Psoas muscle (tissue), 8 donors: ENCODE results near the gene TRMT2A. TPM values are rescaled to one million over a fixed set of nuclear protein-coding genes. Genes with fewer than 3 reads are reported as not detected.

ENCODE experiments used
- ATAC-seq, 4 donors: fragments of 200-7000 bp; cut with Tn5 transposase; one replicate each; pipeline ENCODE4 v1.9.1; 2020; ENCODE audit warnings: moderate library complexity in 3 of 4, mild to moderate bottlenecking in 2 of 4
- DNase-seq, 2 donors: peaks; one replicate each; pipeline ENCODE4 v3.0.0-alpha.2; 2020
- H3K27ac ChIP-seq: fragments of 200-600 bp; one replicate; pipeline ENCODE4 v1.8.0; 2022
- H3K27me3 ChIP-seq, 3 donors: fragments of 200-600 bp in 1 of 3; one replicate each; pipeline versions ENCODE4 v1.6.1 to v1.8.0; 2013 to 2022; ENCODE audit warnings: low read length in 2 of 3, mild to moderate bottlenecking in 2 of 3, moderate library complexity in 1 of 3; ENCODE audit not compliant: insufficient read depth in 3 of 3
- H3K36me3 ChIP-seq, 2 donors: fragments of 200-600 bp in 1 of 2; one replicate each; pipeline versions ENCODE4 v1.6.1 to v1.8.0; 2013 to 2022; ENCODE audit warnings: low read depth in 1 of 2, mild to moderate bottlenecking in 1 of 2, moderate library complexity in 1 of 2; ENCODE audit not compliant: insufficient read depth in 1 of 2
- H3K4me1 ChIP-seq: fragments of 200-600 bp; one replicate; pipeline ENCODE4 v1.8.0; 2022
- H3K4me3 ChIP-seq: fragments of 200-600 bp; one replicate; pipeline ENCODE4 v1.8.0; 2022; ENCODE audit warnings: mild to moderate bottlenecking
- H3K9me3 ChIP-seq: fragments of 200-600 bp; one replicate; pipeline ENCODE4 v1.8.0; 2022
- WGBS, 3 donors: extraction: QIAGEN DNeasy Blood & Tissue Kit; methylation state at CpG; one replicate each; pipeline versions ENCODE4 v1.1.6 to v1.1.7; 2013; 5-methylcytosine and 5-hydroxymethylcytosine counted together
- intact Hi-C, 2 donors: fragments of 100-400 bp; cut with DNase I; formaldehyde crosslinking; loops; one replicate each; pipeline versions ENCODE4 v1.11.0 to v1.14.2; 2022
- polyA plus RNA-seq, 3 donors: library from polyadenylated mRNA; stranded (reverse); fragments of 200-250 nt; gene quantifications; one replicate each; pipeline ENCODE4 v1.2.3, GENCODE V29; 2013
- total RNA-seq, 4 donors: library from RNA; stranded (reverse); fragmentation: NEBNext Ultra II Directional in 2 of 4; extraction: Animal tissue kit (Norgen Biotek cat#: 25700) in 2 of 4; gene quantifications; one replicate each; pipeline versions ENCODE4 v1.2.1 to v1.2.4, GENCODE V29; 2021 to 2023
- TF ChIP-seq, protein P1 (sequence below): fragments of 200-600 bp; IDR thresholded peaks from one replicate; pipeline ENCODE4 v1.8.0; 2022; ENCODE audit warnings: antibody characterized with exemption
- donor health status: healthy with polysubstance abuse.
- donor health status: DM: no; HTN: no; CAD: no; lungs with moderate emphysema.
- donor health status: Bipolar disorder and iron deficiency.
- donor health status: healthy.
- donor health status: DM: yes; HTN: yes; CAD: no.
- donor health status: DM: no; HTN: no; CAD: no.
- donor health status: DM: no; HTN: no; CAD: no.
- donor health status: DM: yes; HTN: yes; CAD: no.

TRMT2A gene
- total and polyA plus RNA-seq, 7 donors: 20.5 to 34.1 (median 26.7) TPM

DNA sequence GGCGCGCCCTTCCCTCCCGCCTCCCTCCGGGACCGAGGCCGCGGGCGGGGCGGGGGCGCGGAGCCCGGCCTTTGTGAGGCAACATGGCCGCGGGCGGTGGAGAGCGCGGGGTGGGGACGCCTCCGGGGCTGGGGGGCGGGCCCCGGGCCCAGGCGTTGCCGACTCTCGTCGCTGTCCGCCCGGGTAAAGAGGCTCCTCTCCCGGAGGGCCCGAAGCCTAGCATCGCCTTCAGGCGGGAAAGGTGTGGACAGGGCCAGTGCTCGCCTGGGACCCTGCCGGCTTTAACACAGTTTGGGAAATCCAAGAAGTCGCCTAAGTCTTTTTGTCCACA lies 36.6 kb downstream of the TRMT2A start:
- peaks cover 45% of the 10 kb centered on the region for H3K4me1 ChIP-seq

GRCh38 chr22:20079745-20080444 lies 37.1 kb downstream of the TRMT2A start, which contains the start of gene DGCR8:
Gene DGCR8 (plus strand): TSS chr22:20080241. CDS start chr22:20085964, 5,723 bp downstream.
- intact Hi-C loops: loop anchor here (5.0 kb wide), 2 partner anchors 37 to 58 kb away; partner anchors contain the start of genes RANBP1 (in 1 of the 2), TANGO2 (in 1 of the 2) and TRMT2A (in 1 of the 2)
- Histone ChIP-seq H3K9me3 (no peaks in the 10 kb centered on the region), H3K4me1 (peaks cover 40% of the 10 kb centered on the region), H3K27ac (peak within 1 kb of the TSS; percentile 88), H3K27me3 (no peaks in the 10 kb centered on the region), H3K36me3 (no peaks in the 10 kb centered on the region), H3K4me3 (peak within 1 kb of the TSS; percentile 98)
- DNase-seq (peak; percentile 94 to 97), ATAC-seq (peak; percentile 92 to 95 (median 93))
- WGBS, 3 donors: 0 to 1% (median 1%) methylated on average over 70 to 100 of the region's 100 CpGs
- TF ChIP-seq, protein P1, sequence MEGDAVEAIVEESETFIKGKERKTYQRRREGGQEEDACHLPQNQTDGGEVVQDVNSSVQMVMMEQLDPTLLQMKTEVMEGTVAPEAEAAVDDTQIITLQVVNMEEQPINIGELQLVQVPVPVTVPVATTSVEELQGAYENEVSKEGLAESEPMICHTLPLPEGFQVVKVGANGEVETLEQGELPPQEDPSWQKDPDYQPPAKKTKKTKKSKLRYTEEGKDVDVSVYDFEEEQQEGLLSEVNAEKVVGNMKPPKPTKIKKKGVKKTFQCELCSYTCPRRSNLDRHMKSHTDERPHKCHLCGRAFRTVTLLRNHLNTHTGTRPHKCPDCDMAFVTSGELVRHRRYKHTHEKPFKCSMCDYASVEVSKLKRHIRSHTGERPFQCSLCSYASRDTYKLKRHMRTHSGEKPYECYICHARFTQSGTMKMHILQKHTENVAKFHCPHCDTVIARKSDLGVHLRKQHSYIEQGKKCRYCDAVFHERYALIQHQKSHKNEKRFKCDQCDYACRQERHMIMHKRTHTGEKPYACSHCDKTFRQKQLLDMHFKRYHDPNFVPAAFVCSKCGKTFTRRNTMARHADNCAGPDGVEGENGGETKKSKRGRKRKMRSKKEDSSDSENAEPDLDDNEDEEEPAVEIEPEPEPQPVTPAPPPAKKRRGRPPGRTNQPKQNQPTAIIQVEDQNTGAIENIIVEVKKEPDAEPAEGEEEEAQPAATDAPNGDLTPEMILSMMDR: no peak

More for the DNA sequence above, 36.6 kb downstream of the TRMT2A start:
- H3K4me3 ChIP-seq: peak overlapping the region; percentile 98
- peaks cover 0 to under 1% of the 10 kb centered on the region in 2 donors for H3K36me3 ChIP-seq
- intact Hi-C loops: loop anchor here (5.0 kb wide), 2 partner anchors 37 to 58 kb away; partner anchors contain the start of genes RANBP1 (in 1 of the 2), TANGO2 (in 1 of the 2) and TRMT2A (in 1 of the 2)
- no peaks in the 10 kb centered on the region for H3K9me3 ChIP-seq
- DNase-seq (peak; percentile 64 to 83), ATAC-seq (peak; percentile 28 to 65 (median 54))
- H3K27ac ChIP-seq: peak overlapping the region; percentile 88
- 0 to 2% (median 0%) methylated on average over 9 to 34 of the region's 34 CpGs for WGBS, 3 donors
- TF ChIP-seq, protein P1: no peak
- H3K27me3 ChIP-seq: no peaks in the 10 kb centered on the region

- no peak for ATAC-seq
- H3K27me3 ChIP-seq: no peaks in the 10 kb centered on the region
- TF ChIP-seq, protein P1: no peak
- intact Hi-C loops: no loop called here
- no peak overlapping the region for H3K4me3 ChIP-seq
- WGBS, 3 donors: 58 to 74% (median 63%) methylated on average over 6 of the region's 6 CpGs
- no peaks in the 10 kb centered on the region for H3K9me3 ChIP-seq
- no peak for DNase-seq
- H3K27ac ChIP-seq: no peak overlapping the region
- H3K36me3 ChIP-seq: no peaks in the 10 kb centered on the region
- H3K4me1 ChIP-seq: peaks cover 9% of the 10 kb centered on the region
These were observed 40.3 kb downstream of the TRMT2A start for GRCh38 chr22:20076627-20077172.

GRCh38 chr22:20071524-20071972 lies 45.5 kb downstream of the TRMT2A start:
- intact Hi-C loops: no loop called here
- ATAC-seq (no peak), DNase-seq (no peak)
- Histone ChIP-seq H3K27me3 (no peaks in the 10 kb centered on the region), H3K27ac (no peak overlapping the region), H3K36me3 (no peaks in the 10 kb centered on the region), H3K4me1 (no peaks in the 10 kb centered on the region), H3K9me3 (no peaks in the 10 kb centered on the region), H3K4me3 (no peak overlapping the region)
- TF ChIP-seq, protein P1: no peak
- WGBS, 3 donors: 85 to 90% (median 86%) methylated on average over 8 of the region's 8 CpGs
